Measurements from ENCODE around the gene KCNK17.

KCNK17 gene

GRCh38 chr6:39338397-39338796 lies 24.2 kb upstream of the KCNK17 start:
- DNase-seq, result peak in 1 of 56 donors; percentile 10

GRCh38 chr6:39335780-39336545 lies 21.7 kb upstream of the KCNK17 start:
- DNase-seq, result peak in 7 of 56 donors; percentile 7 to 29 (median 10)

- no peak for DNase-seq
These were observed 19.6 kb upstream of the KCNK17 start for GRCh38 chr6:39333644-39334438.

DNA sequence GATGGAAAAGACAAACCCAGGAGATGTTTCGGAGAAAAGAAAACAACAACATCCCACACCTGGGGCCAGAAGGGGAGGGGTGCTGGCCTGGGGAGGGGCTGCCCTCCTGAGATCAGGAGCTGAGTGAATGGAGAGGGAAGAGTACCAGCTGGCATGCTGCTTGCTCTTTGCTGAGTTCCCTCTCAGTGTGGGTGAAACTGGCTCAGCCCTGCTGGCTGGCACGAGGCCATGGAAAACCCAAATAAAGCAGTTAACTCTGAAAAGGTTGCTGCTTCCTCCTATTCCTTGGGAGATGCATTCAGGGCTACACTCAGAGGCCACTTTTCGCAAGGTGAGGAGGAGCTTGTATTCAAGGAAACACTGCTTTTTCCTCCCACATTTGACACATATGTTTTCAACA lies 16.3 kb upstream of the KCNK17 start:
- peak in 16 of 56 donors; percentile 3 to 58 (median 11) for DNase-seq

DNA sequence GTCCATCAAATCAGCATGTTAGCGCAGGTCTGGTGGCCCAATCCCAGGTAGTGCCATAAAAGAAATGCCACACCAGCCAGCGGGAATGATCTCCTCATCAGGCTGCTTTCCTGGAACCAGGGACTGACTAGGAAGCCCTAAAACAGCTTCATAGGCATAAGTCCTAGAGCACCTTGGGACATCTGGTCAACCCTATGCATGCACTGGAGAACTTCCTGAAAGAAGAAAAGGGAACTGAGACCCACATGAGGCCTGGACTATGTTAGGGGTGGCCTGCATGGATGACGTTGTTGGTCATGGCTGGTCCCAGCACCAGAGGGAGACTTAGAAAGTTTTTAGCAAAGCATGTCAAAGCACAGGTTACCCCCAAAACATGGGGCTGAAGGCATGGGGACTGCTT lies 15.8 kb upstream of the KCNK17 start:
- peak in 2 of 56 donors; percentile 2 to 6 for DNase-seq

DNA sequence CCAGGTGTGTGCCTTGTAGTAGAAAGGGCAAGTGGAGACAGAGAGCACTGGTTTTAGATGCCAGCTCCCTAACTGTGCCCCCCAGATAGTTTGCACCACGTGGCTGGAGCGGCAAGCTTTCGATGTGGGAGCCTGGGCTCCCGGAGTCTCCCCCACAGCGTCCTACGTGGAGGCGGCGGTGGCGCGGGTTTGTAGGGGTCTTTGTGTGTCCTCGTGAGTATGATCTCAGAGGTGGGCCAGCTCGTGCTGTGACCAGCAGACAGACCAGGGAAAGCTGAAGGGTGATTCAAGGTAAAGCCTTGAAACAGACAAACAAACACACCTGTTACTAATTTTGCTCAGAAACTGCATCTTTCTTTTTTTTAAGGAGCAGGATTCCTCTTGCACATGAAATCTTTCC lies 13.8 kb upstream of the KCNK17 start:
- no peak for DNase-seq

DNA sequence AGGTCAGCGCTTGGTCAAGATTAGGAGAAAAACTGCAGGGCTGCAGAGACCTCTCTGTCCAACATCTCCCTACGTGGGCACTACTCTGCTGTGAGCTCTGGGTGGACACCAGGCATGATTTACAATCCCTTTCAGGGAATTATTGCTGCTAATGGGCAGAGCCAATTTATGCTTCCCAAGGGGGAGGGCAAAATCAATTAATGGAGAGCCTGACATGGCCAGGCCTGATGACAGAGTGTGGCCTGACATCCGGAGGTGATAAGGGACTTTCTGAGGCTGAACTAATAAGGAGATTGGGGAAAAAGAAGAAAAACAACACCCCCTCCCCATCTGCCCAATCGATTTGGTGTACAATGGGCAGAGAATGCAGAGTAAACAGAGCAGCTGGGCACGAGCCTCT lies 13.3 kb upstream of the KCNK17 start:
- DNase-seq, result no peak

- no peak for DNase-seq
These were observed 8.2 kb upstream of the KCNK17 start, which contains the start of gene KCNK16 for GRCh38 chr6:39322306-39322850. KCNK16 (minus strand) TSS chr6:39322702; CDS start chr6:39322540, 162 bp downstream.

DNA sequence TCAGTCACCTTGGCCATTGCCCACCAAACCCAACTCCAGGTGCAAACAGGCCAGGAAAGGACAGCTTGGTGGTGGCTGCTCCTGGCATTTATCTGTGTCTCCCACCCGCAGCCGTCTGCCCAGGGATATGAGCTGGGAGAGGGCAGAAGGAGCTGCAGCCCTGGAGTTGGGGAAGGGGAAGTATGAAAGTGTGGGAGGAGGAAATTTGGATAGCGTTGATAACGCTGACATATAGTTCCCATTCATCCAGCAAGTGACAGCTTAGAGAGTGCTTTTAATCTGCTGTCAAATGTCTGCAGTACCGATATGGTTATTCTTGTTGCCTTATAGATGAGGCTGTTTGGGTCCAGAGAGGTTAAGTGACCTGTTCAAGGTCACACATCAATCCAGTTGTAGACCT lies 7.5 kb upstream of the KCNK17 start:
- DNase-seq, result no peak

- no peak for DNase-seq
These were observed 6.3 kb upstream of the KCNK17 start for GRCh38 chr6:39320363-39320984.

GRCh38 chr6:39319621-39320362 lies 5.6 kb upstream of the KCNK17 start:
- DNase-seq, result no peak

DNA sequence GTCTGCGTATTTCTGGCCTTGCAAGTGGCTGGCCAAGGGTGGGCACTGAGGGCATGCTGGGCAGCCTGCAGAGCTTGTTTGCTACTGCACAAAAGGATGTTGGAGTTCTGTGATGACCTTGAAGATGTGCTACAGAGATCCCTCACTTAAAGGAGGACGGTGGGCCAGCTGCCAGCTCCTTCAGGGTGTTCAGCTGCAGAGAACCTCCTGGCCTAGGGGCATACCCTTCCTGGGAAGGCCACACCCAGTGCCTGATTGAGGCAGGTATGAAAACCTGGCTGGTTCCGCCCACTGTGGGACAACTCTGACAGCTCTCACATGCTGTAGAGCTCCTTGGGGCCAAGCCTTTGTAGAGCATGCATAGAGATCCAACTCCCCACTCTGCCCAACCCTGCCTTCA lies 3.0 kb upstream of the KCNK17 start:
- no peak for DNase-seq

DNA sequence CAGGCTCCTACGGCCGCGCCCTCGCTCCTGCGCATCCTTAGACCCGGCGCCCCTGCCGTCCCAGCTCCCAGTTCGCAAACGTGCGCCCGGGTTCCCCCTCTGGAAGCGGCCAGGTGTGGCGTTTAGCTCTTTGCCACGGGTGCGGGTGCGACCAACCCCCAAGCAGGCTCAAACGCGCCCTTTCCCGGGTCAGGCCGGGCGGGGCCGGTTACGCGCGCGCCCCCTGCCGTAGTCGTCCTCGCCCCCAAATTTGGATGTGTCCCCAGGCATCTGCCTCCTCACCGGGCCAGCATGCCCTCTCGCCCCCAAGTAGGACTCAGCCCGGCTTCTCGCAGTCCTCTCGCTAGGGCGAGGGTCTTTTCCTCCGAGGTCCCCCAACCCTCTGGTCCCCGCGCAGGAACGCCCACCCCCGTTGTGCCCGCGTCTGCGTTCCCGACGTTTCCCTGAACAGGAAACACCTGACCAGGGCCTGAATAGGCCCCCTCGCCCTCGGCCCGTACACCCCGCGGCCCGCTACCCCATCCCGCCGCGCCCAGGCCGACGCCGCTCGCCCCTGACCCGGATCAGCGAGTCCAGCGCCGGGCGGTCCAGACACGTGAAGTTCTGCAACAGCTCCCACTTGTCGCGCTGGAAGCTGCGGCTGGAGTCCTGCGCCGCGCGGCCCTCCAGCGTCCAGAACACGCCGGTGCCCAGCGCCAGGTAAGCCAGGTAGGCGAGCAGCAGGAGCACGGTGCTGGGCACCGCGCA lies 520 bp downstream of the KCNK17 start:
- no peak for DNase-seq

DNA sequence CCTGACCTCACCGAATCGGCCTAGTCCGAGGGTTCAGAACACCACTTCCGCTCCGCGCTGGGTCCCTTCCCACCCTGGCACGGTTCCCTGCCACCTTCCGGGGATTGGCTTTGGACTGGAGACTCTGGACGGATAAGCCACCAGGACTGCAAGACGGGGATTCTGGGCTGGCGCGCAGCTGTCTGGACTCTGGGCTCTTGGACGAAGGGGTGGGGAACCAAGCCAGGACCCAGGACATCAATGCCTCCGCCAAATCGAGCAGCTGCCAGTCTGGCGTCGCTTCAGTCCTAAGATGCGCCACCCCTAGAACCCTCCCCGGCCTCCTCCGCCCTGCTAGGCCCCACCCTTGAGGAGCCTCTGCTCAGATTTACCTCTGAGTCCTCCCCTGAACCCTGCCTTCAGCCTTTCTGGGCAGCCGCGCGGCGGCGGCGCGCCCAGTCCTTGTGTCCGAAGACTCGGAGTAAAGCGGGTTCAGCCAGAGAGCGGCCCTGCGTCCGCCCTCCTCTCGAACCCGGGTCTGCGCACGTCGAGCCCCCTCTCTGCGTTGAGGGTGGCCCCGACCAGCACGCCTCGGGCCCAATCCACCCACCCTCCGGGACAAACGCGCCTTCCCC lies 1.2 kb downstream of the KCNK17 start:
- peak in 1 of 56 donors; percentile 3 for DNase-seq

- DNase-seq, result no peak
These were observed 3.7 kb downstream of the KCNK17 start for GRCh38 chr6:39310542-39310941.

GRCh38 chr6:39309942-39310531 lies 4.2 kb downstream of the KCNK17 start:
- peak in 49 of 56 donors; percentile 4 to 75 (median 35) for DNase-seq

DNA sequence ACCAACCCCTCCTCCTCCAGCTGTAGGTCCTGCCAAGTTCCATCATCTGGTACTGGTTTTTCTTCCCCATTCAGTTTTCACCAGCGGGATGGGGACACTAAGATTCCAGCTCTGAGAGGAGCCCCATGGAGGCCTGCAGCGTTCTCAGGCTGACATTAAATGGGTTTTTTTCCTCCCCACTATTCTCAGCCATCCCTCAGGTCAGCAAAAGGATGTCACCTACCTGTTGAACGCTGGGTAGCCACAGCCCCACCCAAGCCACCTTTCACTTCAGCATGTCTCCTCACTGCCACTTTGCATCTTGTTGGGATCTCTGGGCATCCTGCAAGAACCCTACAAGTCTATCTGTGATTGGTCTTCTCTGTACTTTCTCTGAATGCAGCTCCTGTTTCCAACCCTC lies 6.8 kb downstream of the KCNK17 start:
- no peak for DNase-seq

- DNase-seq, result no peak
These were observed 9.3 kb downstream of the KCNK17 start for GRCh38 chr6:39304951-39305350.

- DNase-seq, result no peak
These were observed 10.6 kb downstream of the KCNK17 start for GRCh38 chr6:39303425-39304153.
